A172 (cell line): ENCODE results near the gene SH3GL3. TPM values are rescaled to one million over a fixed set of nuclear protein-coding genes. Genes with fewer than 3 reads are reported as not detected.
A peak's percentile ranks its signal among the peaks of the same experiment; 100 is the strongest.

Experiments
- DNase-seq: peaks from one replicate; pipeline ENCODE4 v3.0.0-alpha.2; 2015; ENCODE audit warnings: low spot score
- total RNA-seq: library from RNA; depleted of rRNA; stranded (reverse); fragments of >200 nt; shearing (Covaris generic); gene quantifications from 2 replicates; pipeline ENCODE4 v1.2.3, GENCODE V29; 2014

Gene SH3GL3
- total RNA-seq, 1 experiment from 2014 or later: not detected

- no peak for DNase-seq
These were observed 165.9 kb downstream of the SH3GL3 start for GRCh38 chr15:83612898-83613635.

- DNase-seq: peak; percentile 54
These were observed 166.6 kb downstream of the SH3GL3 start for GRCh38 chr15:83613714-83614113.

GRCh38 chr15:83616840-83617239 is 169.7 kb downstream of the SH3GL3 start:
- no peak for DNase-seq

GRCh38 chr15:83626171-83626802 is 179.1 kb downstream of the SH3GL3 start:
- peak; percentile 74 for DNase-seq

GRCh38 chr15:83631534-83631933 is 184.4 kb downstream of the SH3GL3 start:
- no peak for DNase-seq

GRCh38 chr15:83643201-83643600 is 196.1 kb downstream of the SH3GL3 start:
- no peak for DNase-seq

- no peak for DNase-seq
These were observed 197.3 kb downstream of the SH3GL3 start for GRCh38 chr15:83644439-83644838.

GRCh38 chr15:83650831-83651230 is 203.7 kb downstream of the SH3GL3 start:
- no peak for DNase-seq

GRCh38 chr15:83651541-83651940 is 204.4 kb downstream of the SH3GL3 start:
- DNase-seq: no peak

- no peak for DNase-seq
These were observed 205.6 kb downstream of the SH3GL3 start for GRCh38 chr15:83652626-83653204.

GRCh38 chr15:83653288-83653638 is 206.1 kb downstream of the SH3GL3 start:
- no peak for DNase-seq

GRCh38 chr15:83653639-83654378 is 206.7 kb downstream of the SH3GL3 start, which contains the start of gene ADAMTSL3:
ADAMTSL3 (plus strand) TSS chr15:83654123; CDS start chr15:83655762, 1,639 bp downstream.
- DNase-seq: no peak

GRCh38 chr15:83654379-83655236 is 207.5 kb downstream of the SH3GL3 start:
- DNase-seq: no peak

GRCh38 chr15:83655237-83655616 is 208.1 kb downstream of the SH3GL3 start:
- no peak for DNase-seq

GRCh38 chr15:83656192-83656591 is 209.1 kb downstream of the SH3GL3 start:
- no peak for DNase-seq

- DNase-seq: no peak
These were observed 209.9 kb downstream of the SH3GL3 start for GRCh38 chr15:83656943-83657528.

GRCh38 chr15:83657549-83657948 is 210.4 kb downstream of the SH3GL3 start:
- DNase-seq: no peak

- DNase-seq: no peak
These were observed 211.6 kb downstream of the SH3GL3 start for GRCh38 chr15:83658430-83659416.

GRCh38 chr15:83659417-83659812 is 212.3 kb downstream of the SH3GL3 start:
- DNase-seq: no peak

GRCh38 chr15:83665480-83665879 is 218.3 kb downstream of the SH3GL3 start:
- no peak for DNase-seq
